Testis (tissue), 2 donors: Measurements from ENCODE around the gene HEBP1.

Experiments
- POLR2A ChIP-seq: fragments of 450-650 bp; IDR thresholded peaks from one replicate; pipeline ENCODE4 v1.6.1; 2017; ENCODE audit warnings: antibody characterized with exemption, mild to moderate bottlenecking, moderate library complexity
- TF ChIP-seq, protein P1 (sequence below), 3 experiments: fragments of 450-650 bp in 2 of 3; fragments of 200-600 bp in 1 of 3; sonication (generic) in 1 of 3; IDR thresholded peaks; one replicate each; pipeline ENCODE4 v1.5.1; 2016 to 2019; ENCODE audit warnings: antibody characterized with exemption in 3 of 3, mild to moderate bottlenecking in 2 of 3, moderate library complexity in 1 of 3

DNA sequence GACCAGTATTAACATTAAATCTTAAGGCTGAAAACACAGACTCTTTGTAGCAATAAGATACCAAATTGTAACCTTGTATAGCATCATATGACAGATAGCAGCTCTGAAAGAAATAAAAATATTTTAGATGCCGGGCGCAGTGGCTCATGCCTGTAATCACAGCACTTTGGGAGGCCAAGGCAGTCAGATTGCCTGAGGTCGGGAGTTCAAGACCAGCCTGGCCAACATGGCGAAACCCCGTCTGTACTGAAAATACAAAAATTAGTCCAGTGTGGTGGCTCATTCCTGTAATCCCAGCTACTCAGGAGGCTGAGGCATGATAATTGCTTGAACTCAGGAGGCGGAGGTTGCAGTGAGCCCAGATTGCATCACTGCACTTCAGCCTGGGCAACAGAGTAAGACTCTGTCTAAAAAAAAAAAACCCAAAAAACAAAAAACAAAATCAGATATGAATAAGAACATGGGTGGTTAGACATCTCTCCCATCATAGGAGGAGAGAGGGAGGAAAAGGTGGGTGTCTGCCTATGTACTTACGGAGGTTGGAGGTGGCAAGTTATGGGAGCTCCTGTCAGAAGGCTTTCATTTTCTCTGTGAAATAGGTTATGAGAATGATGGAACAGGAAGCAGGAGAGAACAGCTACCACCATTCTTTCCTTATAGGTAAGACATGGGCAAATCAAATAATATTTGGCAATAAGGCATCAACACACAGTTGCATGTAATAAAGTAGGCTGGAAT, 7.6 kb upstream of the HEBP1 start:
- TF ChIP-seq, protein P1, sequence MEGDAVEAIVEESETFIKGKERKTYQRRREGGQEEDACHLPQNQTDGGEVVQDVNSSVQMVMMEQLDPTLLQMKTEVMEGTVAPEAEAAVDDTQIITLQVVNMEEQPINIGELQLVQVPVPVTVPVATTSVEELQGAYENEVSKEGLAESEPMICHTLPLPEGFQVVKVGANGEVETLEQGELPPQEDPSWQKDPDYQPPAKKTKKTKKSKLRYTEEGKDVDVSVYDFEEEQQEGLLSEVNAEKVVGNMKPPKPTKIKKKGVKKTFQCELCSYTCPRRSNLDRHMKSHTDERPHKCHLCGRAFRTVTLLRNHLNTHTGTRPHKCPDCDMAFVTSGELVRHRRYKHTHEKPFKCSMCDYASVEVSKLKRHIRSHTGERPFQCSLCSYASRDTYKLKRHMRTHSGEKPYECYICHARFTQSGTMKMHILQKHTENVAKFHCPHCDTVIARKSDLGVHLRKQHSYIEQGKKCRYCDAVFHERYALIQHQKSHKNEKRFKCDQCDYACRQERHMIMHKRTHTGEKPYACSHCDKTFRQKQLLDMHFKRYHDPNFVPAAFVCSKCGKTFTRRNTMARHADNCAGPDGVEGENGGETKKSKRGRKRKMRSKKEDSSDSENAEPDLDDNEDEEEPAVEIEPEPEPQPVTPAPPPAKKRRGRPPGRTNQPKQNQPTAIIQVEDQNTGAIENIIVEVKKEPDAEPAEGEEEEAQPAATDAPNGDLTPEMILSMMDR (IDR thresholded peaks at IDR 0.05) = no peak
- TF ChIP-seq POLR2A = no peak
